HPDE6-E6E7 (cell line): ENCODE data around the gene WDFY1.
"Not testable (repeated sequence)": the region's sequence is repeated elsewhere in the genome, so short reads cannot be mapped to it uniquely, and the experiment has no call there.

ENCODE experiments used
- DNase-seq: peaks from one replicate; pipeline ENCODE4 v3.0.0; 2011; ENCODE audit warnings: missing footprints; ENCODE audit errors: extremely low spot score

Gene WDFY1

GRCh38 chr2:223957092-223957851 lies 12.1 kb upstream of the WDFY1 start, which contains the start of gene MRPL44:
Gene MRPL44, plus strand, starts transcription at chr2:223957463. Its CDS starts 10 bp downstream, at chr2:223957473.
- peak; percentile 73 for DNase-seq

DNA sequence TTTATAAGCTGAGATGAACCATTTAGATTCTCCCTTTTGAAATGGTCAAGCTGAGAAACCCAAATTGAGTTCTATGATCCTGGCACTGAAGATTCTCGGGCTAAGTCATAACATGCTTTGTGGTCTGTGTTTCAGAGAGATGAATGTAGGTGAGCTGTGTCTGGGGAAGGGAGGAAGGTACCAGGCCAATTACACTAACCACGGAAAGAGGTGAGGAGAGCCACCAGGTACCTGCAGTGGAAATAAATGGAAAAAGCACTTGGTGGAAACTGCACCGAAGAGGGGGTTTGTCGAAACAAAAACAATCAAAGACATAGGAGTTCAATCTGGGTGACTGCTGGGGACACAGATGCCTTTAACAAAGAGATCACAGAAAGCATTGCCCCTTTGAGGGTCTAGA lies 11.2 kb upstream of the WDFY1 start:
- no peak for DNase-seq

DNA sequence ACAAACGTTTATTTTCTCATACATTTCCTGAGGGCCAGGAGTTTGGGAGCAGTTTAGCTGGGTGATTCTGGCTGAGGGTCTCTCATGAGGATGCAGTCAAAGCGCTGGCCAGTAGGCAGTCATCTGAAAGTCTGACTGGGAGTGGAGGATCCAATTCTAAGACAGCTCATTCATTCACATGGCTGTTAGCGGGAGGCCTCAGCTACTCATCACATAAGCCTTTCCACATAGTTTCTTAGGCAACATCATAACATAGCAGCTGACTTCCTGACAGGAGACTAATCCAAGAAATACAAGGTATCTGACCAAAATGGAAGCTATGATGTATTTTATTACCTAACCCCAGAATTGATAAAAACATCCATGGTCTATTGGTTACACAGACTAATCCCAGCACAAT lies 9.3 kb upstream of the WDFY1 start:
- DNase-seq: no peak

DNA sequence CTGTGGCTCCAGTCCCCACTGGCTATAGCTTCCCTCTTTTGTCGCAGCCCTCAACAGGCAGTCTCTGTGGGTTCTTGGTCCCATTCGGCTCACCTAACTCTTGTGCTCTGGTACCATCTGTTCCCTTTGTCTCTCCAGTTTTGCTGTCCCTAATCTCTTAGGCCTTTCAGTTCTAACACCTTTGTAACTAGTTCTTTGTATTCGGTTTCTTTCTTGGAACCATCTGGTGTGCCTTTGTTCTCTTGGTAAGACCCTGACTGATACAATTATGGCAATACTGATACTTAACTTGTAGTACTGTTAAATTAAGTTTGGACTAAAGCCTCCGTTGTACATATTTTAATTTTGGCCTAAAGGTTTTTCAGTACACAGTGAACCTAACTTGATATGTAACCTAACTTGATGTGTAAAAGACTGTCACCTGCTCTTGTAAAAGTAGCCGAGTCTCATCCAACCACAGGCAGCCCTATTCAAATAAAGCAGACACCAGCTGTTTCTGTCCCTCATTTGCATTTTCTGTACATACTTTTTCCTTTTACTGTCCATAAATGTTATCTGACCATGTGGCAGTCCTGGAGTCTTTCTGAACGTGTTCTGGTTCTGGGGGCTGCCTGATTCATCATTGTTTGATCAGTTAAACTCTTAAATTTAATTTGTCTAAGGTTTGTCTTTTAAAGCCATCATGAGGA lies 7.3 kb upstream of the WDFY1 start:
- no peak for DNase-seq

GRCh38 chr2:223950448-223951347 lies 5.6 kb upstream of the WDFY1 start:
- no peak for DNase-seq

- DNase-seq: no peak
These were observed 4.2 kb upstream of the WDFY1 start for GRCh38 chr2:223949241-223949840.

GRCh38 chr2:223947711-223948205 lies 2.6 kb upstream of the WDFY1 start:
- DNase-seq: no peak

GRCh38 chr2:223945755-223946154 lies 620 bp upstream of the WDFY1 start:
- DNase-seq: no peak

DNA sequence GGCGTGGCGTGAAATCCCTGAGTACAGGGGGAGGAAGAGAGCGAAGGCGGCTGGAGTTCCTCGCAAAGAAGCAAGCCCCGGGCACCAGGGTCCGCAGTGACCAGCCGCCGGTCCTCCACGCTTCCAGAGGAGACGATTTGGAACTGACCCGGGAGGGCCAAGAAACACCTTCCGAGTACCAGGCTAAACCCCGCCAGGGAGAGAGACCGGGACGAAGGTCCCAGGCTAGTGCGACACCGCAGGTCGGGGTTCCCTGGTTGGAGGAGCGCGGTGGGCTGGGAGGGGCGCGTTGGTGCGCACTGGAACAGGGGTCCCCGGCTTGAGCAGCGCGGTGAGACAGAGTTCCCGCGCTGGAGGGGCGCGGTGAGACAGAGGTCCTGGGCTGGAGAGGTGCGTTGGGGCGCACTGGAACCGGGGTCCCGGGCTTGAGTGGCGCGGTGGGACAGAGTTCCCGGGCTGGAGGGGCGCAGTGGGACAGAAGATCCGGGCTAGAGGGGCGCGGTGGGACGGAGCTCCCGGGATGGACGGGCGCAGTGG lies 901 bp downstream of the WDFY1 start:
- peak; percentile 22 for DNase-seq

DNA sequence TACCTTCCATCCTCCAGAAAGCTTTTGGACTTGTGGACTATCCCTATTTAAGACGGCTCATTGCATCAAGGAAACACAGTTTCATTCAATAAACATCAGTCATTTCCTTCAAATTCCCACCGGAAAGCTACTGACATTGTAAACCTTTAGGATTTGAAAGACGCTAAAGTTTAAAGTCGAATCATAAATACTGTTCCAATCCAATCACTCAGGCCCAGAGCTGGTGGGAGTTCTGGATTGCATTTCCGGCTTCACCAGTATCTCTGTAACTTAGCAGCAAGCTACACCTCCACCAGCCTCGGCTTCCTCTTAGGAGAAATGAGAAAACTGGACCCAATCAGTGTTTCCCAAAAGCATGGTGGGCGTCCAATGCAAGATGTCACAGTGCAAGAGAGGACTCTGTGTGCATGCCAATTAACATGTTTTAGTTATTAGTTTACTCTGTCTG lies 1.6 kb downstream of the WDFY1 start:
- no peak for DNase-seq

- no peak for DNase-seq
These were observed 2.0 kb downstream of the WDFY1 start for GRCh38 chr2:223943135-223943534.

GRCh38 chr2:223941579-223942277 lies 3.4 kb downstream of the WDFY1 start:
- DNase-seq: peak; percentile 14

GRCh38 chr2:223939438-223939837 lies 5.7 kb downstream of the WDFY1 start:
- not testable (repeated sequence) for DNase-seq

DNA sequence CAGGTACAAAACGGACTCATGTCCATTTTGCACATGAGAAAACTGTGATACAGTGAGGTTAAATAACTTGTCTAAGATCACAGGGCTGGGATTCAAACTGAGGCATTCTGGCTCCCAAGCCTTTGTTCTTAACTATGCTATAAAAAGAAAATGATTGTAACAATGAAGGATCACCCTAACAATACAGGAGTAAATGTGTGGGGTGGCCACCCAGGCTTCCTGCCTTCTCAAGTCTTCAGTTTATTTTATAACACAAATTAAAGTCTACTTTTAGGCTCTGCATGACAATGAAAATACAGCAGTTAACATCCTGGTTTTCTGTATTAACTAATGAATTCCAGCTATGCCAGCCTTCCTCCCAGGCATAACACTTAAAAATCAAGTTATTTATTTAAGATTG lies 7.6 kb downstream of the WDFY1 start:
- no peak for DNase-seq

GRCh38 chr2:223936862-223937326 lies 8.2 kb downstream of the WDFY1 start:
- DNase-seq: no peak

DNA sequence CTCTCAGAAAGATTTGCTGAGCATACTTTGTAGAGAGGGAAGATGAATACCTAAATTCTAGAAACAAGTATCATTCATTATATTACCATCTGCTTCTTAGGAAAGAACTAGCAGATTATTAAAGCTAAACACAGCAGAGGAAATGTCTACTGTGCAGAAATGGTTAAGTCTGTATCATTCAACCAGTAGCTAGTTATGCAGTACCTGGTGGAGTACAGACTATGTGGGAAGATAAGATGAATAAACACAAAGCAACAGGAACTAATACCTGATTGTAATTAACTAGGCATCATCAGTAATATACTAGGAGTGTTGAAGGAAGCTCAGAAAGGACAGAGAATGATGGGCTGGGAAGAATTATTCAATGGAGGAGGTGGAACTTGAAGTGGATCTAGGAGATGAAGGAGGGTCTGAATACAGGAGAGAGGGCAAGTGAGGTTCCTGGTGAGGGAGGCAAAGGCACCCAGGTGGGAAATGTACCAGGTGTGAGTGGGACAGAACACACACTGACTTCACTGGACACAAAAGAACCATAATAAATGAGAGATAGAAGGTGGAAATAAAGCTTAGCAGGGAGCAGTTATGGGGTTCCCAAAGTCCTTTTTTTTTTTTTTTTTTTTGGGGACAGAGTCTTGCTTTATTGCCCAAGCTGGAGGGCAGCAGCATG lies 9.5 kb downstream of the WDFY1 start:
- no peak for DNase-seq

DNA sequence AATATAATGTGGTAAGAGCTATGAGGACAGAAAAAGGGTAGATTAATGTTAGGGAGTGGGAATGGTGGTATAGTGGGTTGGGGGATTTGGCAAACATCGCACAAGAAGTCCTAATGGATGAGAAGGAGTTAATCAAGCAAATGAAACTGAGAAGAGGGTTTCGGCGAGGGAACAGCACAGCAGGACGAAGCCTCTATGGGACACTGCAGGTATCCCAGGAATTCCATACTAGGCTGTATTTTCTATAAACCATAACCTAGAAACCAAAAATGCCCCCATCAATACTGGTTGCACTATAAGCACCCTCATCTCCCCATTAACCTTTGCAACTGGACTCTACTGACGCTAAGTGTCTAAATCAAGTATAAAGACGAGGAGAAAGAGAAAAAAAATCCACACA lies 10.3 kb downstream of the WDFY1 start:
- no peak for DNase-seq

DNA sequence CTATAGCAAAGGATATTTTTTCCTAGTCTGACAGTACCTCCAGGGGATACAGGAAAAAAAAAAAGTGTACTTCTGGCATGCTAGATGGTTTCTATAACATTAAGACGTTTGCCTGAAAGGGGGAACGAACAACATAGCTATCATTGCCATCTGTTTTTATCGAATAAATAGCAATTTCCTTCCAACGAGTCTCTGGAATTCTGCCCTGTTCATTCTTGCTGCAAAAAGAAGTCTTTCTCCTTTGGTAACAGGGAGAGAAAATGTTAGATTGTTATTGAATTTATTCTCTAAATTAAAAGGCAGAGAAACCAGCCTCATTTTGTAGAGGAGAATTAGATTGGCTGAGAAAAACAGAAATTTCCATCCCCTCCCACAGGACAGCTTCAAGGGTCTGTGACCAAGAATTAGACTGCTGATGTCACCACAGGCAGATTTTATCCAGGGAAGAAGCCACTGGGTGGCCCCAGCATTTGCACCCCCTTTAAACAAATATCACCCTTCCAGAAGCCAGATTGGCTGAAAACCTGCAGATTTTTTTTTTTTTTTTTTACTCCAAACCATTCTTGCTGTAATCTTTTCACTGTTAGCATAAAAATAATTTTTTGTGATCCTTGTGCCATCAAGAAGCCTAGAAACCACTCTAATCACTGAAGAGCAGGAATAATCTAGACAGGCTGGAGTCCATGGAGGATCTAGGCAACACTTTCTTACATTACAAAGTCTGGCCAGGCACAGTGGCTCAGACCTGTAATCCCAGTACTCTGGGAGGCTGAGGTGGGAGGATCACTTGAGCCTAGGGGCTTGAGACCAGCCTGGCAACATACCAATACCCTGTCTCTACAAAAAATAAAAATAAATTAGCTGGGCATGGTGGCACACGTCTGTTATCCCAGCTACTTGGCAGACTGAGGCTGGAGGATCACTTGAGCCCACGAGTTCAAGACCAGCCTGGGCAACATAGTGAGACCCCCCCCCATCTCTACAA lies 12.0 kb downstream of the WDFY1 start:
- no peak for DNase-seq
